Ectodermal cell (in vitro differentiated cells): ENCODE data around the gene TSPAN32.

ENCODE experiments used
- H3K27ac ChIP-seq: 2 replicates; pipeline ENCODE4 v1.7.0; 2013; ENCODE audit warnings: mild to moderate bottlenecking, low read depth, low read length; ENCODE audit not compliant: insufficient read depth, poor library complexity, severe bottlenecking
- H3K27me3 ChIP-seq: 2 replicates; pipeline ENCODE4 v1.7.0; 2013; ENCODE audit warnings: mild to moderate bottlenecking, low read length; ENCODE audit not compliant: insufficient read depth, control insufficient read depth, poor library complexity, severe bottlenecking
- H3K36me3 ChIP-seq: one replicate; pipeline ENCODE4 v1.7.0; 2013; ENCODE audit warnings: low read length; ENCODE audit not compliant: control insufficient read depth, insufficient read depth
- H3K4me1 ChIP-seq: one replicate; pipeline ENCODE4 v1.7.0; 2013; ENCODE audit warnings: low read length; ENCODE audit not compliant: control insufficient read depth, insufficient read depth
- H3K4me3 ChIP-seq: 2 replicates; pipeline ENCODE4 v1.7.0; 2013; ENCODE audit warnings: low read depth, low read length, control low read depth; ENCODE audit not compliant: insufficient read depth
- H3K9me3 ChIP-seq: 2 replicates; pipeline ENCODE4 v1.7.0; 2013; ENCODE audit warnings: mild to moderate bottlenecking, low read length, moderate library complexity; ENCODE audit not compliant: control insufficient read depth
- WGBS, 2 experiments: methylation state at CpG; one replicate each; pipeline ENCODE4 v1.1.7; 2013; ENCODE audit warnings: missing lambda C conversion rate in 2 of 2; 5-methylcytosine and 5-hydroxymethylcytosine counted together

The TSPAN32 gene

DNA sequence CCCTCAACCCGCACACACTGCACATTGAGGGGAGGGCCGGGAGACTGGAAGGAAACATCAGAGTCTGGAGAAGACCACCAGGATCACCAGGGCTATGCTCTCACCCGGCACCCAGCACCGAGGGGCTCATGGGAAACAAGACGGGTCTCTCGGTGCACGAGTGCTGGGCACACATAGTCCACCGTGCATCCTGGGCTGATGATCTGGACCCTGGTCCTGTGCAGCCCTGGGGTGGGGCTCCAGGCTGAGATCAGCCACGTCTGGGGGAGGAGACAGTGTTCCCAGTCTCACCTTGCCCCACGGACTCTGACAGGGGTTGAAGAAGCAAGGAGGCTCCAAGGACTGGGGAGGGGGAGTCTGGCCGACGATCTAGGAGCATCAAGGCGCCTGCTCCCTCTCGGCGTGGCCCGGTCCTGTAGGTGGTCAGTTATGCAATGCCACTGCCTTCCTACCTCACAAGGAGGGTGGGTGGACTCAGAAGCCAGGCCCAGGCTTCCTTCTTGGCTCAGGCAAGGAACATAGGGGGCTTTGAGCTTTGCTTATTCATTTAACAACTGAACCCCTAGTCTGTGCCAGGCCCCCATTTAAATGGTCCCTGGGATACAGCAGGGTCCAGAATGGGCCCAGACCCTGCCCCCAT is 63.9 kb downstream of the TSPAN32 start:
- 84 to 89% methylated on average over 16 of the region's 16 CpGs for WGBS, 2 experiments
- H3K36me3 ChIP-seq = no peaks in the 10 kb centered on the region
- H3K27me3 ChIP-seq = no peaks in the 10 kb centered on the region
- no peaks in the 10 kb centered on the region for H3K9me3 ChIP-seq
- no peak overlapping the region for H3K4me3 ChIP-seq
- no peaks in the 10 kb centered on the region for H3K4me1 ChIP-seq
- H3K27ac ChIP-seq = no peak overlapping the region

- WGBS, 2 experiments = 92 to 95% methylated on average over 11 of the region's 11 CpGs
- H3K9me3 ChIP-seq = no peaks in the 10 kb centered on the region
- H3K27ac ChIP-seq = no peak overlapping the region
Measured at GRCh38 chr11:2366276-2366675, 64.5 kb downstream of the TSPAN32 start.

GRCh38 chr11:2366733-2367132 is 64.9 kb downstream of the TSPAN32 start:
- 87 to 88% methylated on average over 7 of the region's 7 CpGs for WGBS, 2 experiments
- Histone ChIP-seq H3K27me3 (no peaks in the 10 kb centered on the region), H3K27ac (no peak overlapping the region), H3K4me1 (no peaks in the 10 kb centered on the region), H3K36me3 (no peaks in the 10 kb centered on the region), H3K9me3 (no peaks in the 10 kb centered on the region), H3K4me3 (no peak overlapping the region)

More at GRCh38 chr11:2366276-2366675, 64.5 kb downstream of the TSPAN32 start:
- H3K4me3 ChIP-seq = no peak overlapping the region
- no peaks in the 10 kb centered on the region for H3K36me3 ChIP-seq
- no peaks in the 10 kb centered on the region for H3K27me3 ChIP-seq
- no peaks in the 10 kb centered on the region for H3K4me1 ChIP-seq

DNA sequence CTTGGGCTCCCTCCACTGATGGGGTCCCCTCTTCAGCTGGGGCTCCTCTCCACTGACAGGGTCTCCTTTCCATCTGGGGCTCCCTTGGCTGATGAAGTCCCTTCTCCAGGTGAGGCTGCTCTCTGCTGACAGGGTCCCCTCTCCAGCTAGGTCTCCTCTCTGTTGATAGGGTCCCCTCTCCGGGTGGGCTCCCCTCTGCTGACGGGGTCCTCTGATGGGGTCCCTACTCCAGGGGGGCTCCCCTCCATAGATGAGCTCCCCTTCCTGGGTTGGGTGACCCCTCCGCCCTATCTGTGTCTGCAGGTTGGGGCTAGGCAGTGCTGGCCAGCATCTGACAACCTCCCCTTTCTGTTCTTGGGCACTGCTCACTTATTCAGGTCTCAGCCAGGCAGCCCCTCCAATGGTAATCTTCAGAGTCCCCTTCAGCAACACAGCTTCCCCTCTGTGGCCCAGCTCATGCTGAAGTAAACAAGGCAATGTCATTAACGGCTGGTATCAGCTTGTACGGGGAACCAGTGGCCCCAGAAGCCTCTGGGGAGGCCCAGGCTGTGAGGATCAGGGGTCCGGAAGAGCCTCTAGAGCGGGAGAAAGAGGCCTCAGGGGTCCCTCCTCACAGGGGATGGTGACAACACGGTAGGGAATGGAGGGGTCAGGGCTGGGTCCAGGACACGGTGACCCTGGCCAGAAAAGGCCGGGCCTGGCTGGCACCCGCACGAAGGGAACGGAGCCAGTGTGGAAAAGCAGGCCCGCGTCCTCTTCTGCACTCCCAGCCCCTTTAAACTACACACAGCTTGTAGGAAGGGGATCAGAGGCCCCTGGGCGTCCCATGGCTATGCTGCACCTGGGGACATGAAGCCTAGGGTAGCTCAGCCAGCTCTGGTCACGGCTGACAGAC is 65.7 kb downstream of the TSPAN32 start:
- Histone ChIP-seq H3K27me3 (no peaks in the 10 kb centered on the region), H3K4me3 (no peak overlapping the region), H3K27ac (no peak overlapping the region), H3K4me1 (no peaks in the 10 kb centered on the region), H3K9me3 (no peaks in the 10 kb centered on the region), H3K36me3 (no peaks in the 10 kb centered on the region)
- WGBS, 2 experiments = 90 to 92% methylated on average over 17 of the region's 17 CpGs
